ENCODE measurements around the gene CNN2.

Gene CNN2

DNA sequence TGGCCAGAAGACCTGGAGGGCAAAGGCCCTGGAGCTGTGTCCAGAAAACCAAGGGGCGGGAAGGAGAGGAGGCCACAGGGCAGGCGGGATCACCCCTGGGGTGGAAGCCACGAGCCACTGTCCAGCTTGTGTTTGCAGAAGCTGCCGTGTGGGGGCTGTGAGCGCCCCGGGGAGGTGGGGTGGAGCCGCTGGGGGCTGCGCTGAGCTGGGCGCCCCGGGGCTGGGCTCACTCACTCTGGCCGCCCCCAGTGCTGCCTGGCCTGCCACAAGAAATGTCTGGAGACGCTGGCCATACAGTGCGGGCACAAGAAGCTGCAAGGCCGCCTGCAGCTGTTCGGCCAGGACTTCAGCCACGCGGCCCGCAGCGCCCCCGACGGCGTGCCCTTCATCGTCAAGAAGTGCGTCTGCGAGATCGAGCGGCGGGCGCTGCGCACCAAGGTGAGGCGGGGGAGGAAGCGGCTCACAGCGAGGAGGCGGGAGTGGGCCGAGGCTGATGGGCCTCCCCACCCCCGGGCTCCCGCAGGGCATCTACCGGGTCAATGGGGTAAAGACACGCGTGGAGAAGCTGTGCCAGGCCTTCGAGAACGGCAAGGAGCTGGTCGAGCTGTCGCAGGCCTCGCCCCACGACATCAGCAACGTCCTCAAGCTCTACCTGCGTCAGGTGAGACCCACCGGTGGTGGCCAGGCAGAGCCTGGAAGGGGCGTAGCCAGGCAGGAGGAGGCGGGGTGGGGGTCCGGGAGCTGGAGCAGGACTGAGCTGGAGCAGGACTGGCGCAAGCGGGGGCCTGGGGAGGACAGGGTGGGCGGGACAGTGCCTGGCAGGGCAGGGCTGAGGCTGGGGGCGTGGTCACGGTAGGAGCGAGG is 55.1 kb downstream of the CNN2 start:
- no peak for DNase-seq (ENCODE audit: low read depth, low spot score)

- DNase-seq (ENCODE audit: low read depth, low spot score): no peak
These were observed 55.9 kb downstream of the CNN2 start for GRCh38 chr19:1082165-1082927.

DNA sequence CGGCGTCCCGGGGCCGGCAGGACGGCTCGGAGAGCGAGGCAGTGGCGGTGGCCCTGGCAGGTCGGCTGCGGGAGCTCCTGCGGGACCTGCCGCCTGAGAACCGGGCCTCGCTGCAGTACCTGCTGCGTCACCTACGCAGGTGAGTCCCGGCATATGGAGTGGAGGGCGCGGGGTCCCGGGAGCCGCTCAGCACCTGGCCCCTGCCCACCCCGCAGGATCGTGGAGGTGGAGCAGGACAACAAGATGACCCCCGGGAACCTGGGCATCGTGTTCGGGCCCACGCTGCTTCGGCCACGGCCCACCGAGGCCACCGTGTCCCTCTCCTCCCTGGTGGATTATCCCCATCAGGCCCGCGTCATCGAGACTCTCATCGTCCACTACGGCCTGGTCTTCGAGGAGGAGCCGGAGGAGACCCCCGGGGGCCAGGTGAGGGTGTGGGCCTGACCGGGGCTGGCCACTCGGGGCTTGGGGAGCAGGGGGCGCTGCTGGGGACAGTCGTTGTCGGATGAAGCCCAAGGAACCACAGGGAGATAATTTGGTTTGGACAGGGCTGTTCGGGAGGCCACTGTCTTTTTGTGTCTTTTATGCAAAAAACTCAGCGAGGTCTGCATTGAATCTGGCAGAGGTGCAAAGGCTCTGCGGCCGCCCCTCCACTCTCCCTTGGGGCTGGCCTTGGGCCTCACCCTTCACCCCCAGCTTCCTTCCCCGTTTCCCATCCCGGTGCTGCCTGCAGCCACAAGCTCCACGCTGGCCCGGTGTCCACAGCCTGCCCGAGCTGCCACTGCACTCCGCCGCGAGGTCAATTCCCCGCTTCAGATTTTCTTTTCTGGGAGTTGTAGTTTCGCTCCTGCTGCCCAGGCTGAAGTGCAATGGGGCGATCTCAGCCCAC is 56.8 kb downstream of the CNN2 start:
- no peak for DNase-seq (ENCODE audit: low read depth, low spot score)

- DNase-seq (ENCODE audit: low read depth, low spot score): no peak
These were observed 57.8 kb downstream of the CNN2 start for GRCh38 chr19:1084024-1084868.

GRCh38 chr19:1085053-1085658 is 58.7 kb downstream of the CNN2 start:
- no peak for DNase-seq (ENCODE audit: low read depth, low spot score)

- no peak for DNase-seq (ENCODE audit: low read depth, low spot score)
These were observed 59.5 kb downstream of the CNN2 start for GRCh38 chr19:1085676-1086442.

GRCh38 chr19:1086613-1087012 is 60.2 kb downstream of the CNN2 start:
- DNase-seq (ENCODE audit: low read depth, low spot score): no peak

DNA sequence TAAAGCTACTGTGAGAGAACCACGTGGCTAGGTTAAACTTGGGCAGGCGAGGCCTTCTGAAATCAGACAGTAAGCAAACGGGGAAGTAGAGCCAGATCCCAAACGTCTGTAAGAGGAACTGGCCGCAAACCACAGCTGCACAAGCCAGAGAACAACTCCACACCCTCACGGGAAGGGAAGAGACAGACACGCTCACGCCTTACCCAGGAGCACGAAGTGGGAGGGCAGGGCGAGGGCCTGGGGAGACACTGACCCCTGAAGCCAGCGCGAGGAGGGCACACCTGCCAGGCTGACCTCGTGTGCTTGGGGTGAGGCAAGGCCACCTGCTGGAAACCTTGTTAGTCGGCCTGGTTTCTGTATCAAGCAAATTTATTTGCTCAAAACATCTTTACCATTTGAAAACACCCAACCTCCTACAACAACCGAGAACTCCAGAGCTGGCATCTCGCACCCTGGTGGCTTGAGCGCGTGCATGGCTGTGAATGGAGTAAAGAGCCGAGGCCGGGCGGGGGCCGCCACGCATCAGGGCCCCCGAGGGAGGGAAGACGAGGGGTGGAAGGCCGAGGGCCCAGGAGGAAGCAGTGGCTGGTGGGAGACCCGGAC is 61.5 kb downstream of the CNN2 start:
- DNase-seq (ENCODE audit: low read depth, low spot score): no peak

GRCh38 chr19:1088416-1089010 is 62.1 kb downstream of the CNN2 start:
- DNase-seq (ENCODE audit: low read depth, low spot score): no peak
